A673 (cell line): ENCODE data around the gene ERFL. TPM values are rescaled to one million over a fixed set of nuclear protein-coding genes. Genes with fewer than 3 reads are reported as not detected.

Experiments
- BruUV-seq: library from RNA; stranded (reverse); fragments of 400-500 nt; replicated peaks from 2 replicates; lab custom pipeline; 2021; lab: Mats Ljungman, UMichigan
- CTCF ChIA-PET: fragments of 300-600 bp; sonication (Branson Sonifier 250); formaldehyde crosslinking; loops from one replicate; lab custom pipeline; 2022; ENCODE audit warnings: antibody characterized with exemption; lab: Charles Lee
- POLR2A ChIA-PET: fragments of 300-600 bp; sonication (Branson Sonifier 250); formaldehyde crosslinking; loops from one replicate; lab custom pipeline; 2022; ENCODE audit warnings: antibody characterized with exemption; ENCODE audit not compliant: low non-redundant PET; lab: Charles Lee
- DNase-seq: peaks from one replicate; pipeline ENCODE4 v3.0.0-alpha.2; 2015; ENCODE audit warnings: low spot score
- H3K27ac ChIP-seq: fragments of 200-600 bp; sonication (generic); 2 replicates; pipeline ENCODE4 v1.5.1; 2016; ENCODE audit warnings: mixed run types, low read depth, mild to moderate bottlenecking, mixed read lengths, antibody characterized with exemption, low read length; ENCODE audit not compliant: poor library complexity, severe bottlenecking
- H3K27me3 ChIP-seq: fragments of 200-600 bp; sonication (generic); replicated peaks from 2 replicates; pipeline ENCODE4 v1.6.1; 2017; ENCODE audit warnings: mixed run types, low read depth, mild to moderate bottlenecking, mixed read lengths, antibody characterized with exemption, low read length; ENCODE audit not compliant: insufficient read depth, poor library complexity
- H3K36me3 ChIP-seq: fragments of 200-600 bp; sonication (generic); 2 replicates; pipeline ENCODE4 v1.6.1; 2016; ENCODE audit warnings: mixed run types, mild to moderate bottlenecking, mixed read lengths, antibody characterized with exemption, low read length; ENCODE audit not compliant: insufficient read depth, poor library complexity, severe bottlenecking
- H3K4me1 ChIP-seq: fragments of 200-600 bp; sonication (generic); 2 replicates; pipeline ENCODE4 v1.6.1; 2017; ENCODE audit warnings: mixed run types, mild to moderate bottlenecking, mixed read lengths, antibody characterized with exemption, low read length; ENCODE audit not compliant: insufficient read depth, poor library complexity, severe bottlenecking
- H3K4me3 ChIP-seq: fragments of 200-600 bp; sonication (generic); 2 replicates; pipeline ENCODE4 v1.5.1; 2016; ENCODE audit warnings: low read depth, mixed run types, mild to moderate bottlenecking, mixed read lengths, low read length; ENCODE audit not compliant: poor library complexity, severe bottlenecking
- H3K9me3 ChIP-seq: fragments of 200-600 bp; sonication (generic); 2 replicates; pipeline ENCODE4 v1.6.1; 2016; ENCODE audit warnings: mixed run types, low read depth, mild to moderate bottlenecking, mixed read lengths, antibody characterized with exemption, low read length; ENCODE audit not compliant: poor library complexity, severe bottlenecking
- CTCF ChIP-seq: fragments of 300-800, 200-600 bp; sonication (generic); conservative IDR thresholded peaks from 2 replicates; pipeline ENCODE4 v1.5.1; 2017; ENCODE audit warnings: low read depth, mild to moderate bottlenecking, antibody characterized with exemption, low read length, moderate library complexity, mixed read lengths
- EZH2 ChIP-seq: fragments of 200-600 bp; sonication (generic); IDR thresholded peaks from 2 replicates; pipeline ENCODE4 v1.6.1; 2017; ENCODE audit warnings: borderline replicate concordance, low read depth, mild to moderate bottlenecking, mixed read lengths, antibody characterized with exemption, low read length; ENCODE audit not compliant: poor library complexity, severe bottlenecking
- intact Hi-C: fragments of 100-400 bp; cut with micrococcal nuclease; formaldehyde crosslinking; loops from one replicate; pipeline ENCODE4 v1.10.0; 2022; ENCODE audit not compliant: unreplicated experiment
- total RNA-seq: library from RNA; stranded (reverse); gene quantifications from 2 replicates; pipeline ENCODE4 v1.2.3, GENCODE V29; 2021

Gene ERFL
- total RNA-seq, 1 experiment from 2014 or later, result 0.95 TPM

DNA sequence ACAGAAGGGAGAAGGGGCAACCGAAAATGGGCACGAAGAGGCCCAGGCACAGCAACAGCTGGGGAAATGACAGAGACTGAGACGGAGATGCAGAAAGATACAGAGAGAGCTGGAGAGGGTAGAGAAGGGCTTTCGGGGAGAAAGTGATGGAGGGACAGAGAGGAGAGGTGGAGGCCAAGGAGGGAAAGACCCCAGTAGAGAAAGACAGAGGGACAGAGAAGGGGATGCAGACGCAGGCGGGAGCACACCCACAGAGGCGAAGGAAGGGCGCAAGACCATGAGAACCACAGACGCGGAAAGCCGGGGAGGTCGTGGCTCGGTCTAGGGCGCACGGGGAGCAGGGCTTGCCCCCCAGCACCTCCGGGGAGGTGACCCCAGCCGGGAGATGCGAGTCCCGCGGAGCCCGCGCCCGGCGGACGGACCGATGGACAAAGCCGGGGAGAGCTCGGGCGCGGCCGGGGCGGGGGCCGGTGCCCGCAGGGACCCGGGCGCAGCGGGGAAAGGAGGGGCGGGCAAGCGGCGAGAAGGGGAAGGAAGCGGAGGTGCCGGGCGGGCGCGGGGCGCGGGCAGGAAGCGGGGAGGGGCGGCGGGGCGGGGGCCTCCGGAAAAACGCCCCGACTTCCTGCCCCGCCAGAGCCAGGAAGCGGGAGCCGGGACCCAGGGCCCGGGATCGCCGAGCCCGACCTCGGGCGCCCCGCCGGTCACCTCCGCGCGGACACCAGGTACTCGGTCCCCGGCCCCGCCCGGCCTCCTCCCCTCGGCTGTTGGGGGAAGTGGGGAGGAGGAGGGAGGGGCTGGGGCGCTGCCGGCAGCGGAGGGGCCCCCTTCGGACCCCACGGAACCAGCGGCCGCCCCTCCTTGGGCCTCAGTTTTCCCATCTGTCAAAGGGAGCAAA lies 45.4 kb downstream of the ERFL start, which contains the start of gene ARHGEF1:
ARHGEF1 (plus strand) TSS at position 617 of the 895 bp plus-strand sequence. CDS start 4,899 bp downstream, outside the sequence.
- BruUV-seq, result no TSS peak
- intact Hi-C loops, result loop anchor here (1.0 to 5.0 kb wide), 3 partner anchors 24 to 149 kb away; no protein-coding TSS in a partner anchor
- Histone ChIP-seq H3K27ac (peak within 1 kb of the TSS; percentile 91), H3K9me3 (no peaks in the 10 kb centered on the region), H3K27me3 (no peaks in the 10 kb centered on the region), H3K4me1 (peaks cover 75% of the 10 kb centered on the region), H3K4me3 (peak within 1 kb of the TSS; percentile 84), H3K36me3 (no peaks in the 10 kb centered on the region)
- no peak for TF ChIP-seq EZH2
- no peak for TF ChIP-seq CTCF
- POLR2A ChIA-PET, result no interaction called here
- peak; percentile 56 for DNase-seq
- CTCF ChIA-PET, result no interaction called here

DNA sequence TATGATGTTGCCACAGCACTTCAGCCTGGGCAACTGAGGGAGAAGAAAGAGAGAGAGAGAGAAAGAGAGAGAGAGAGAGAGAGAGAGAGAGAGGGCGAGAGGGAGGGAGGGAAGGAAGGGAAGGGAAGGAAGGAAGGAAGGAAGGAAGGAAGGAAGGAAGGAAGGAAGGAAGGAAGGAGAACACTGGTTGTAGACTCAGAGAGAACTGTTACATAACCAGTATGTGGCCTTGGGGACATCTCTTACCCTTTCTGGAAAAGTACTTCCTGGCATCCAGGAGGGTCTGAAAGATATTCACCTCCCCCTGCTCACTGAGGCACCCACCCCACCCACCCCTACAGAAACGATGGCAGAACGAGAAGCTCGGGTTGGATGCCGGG lies 47.9 kb downstream of the ERFL start:
- DNase-seq, result peak; percentile 88
- no peak overlapping the region for H3K4me3 ChIP-seq
- H3K27ac ChIP-seq, result peak overlapping the region; percentile 91
- ChIA-PET POLR2A (interaction anchor here (0.7 kb wide), 1 partner anchor 28 kb away, joined by 9 read pairs; no protein-coding TSS in a partner anchor), CTCF (interaction anchor here (0.6 kb wide), 1 partner anchor 158 kb away, joined by 5 read pairs; no protein-coding TSS in a partner anchor)
- TF ChIP-seq CTCF, result no peak
- TF ChIP-seq EZH2, result no peak
- H3K9me3 ChIP-seq, result no peaks in the 10 kb centered on the region
- intact Hi-C loops, result loop anchor here (2.0 to 5.0 kb wide), 3 partner anchors 52 to 152 kb away; no protein-coding TSS in a partner anchor
- no peaks in the 10 kb centered on the region for H3K36me3 ChIP-seq
- peaks cover 70% of the 10 kb centered on the region for H3K4me1 ChIP-seq
- H3K27me3 ChIP-seq, result no peaks in the 10 kb centered on the region
- BruUV-seq, result no TSS peak

DNA sequence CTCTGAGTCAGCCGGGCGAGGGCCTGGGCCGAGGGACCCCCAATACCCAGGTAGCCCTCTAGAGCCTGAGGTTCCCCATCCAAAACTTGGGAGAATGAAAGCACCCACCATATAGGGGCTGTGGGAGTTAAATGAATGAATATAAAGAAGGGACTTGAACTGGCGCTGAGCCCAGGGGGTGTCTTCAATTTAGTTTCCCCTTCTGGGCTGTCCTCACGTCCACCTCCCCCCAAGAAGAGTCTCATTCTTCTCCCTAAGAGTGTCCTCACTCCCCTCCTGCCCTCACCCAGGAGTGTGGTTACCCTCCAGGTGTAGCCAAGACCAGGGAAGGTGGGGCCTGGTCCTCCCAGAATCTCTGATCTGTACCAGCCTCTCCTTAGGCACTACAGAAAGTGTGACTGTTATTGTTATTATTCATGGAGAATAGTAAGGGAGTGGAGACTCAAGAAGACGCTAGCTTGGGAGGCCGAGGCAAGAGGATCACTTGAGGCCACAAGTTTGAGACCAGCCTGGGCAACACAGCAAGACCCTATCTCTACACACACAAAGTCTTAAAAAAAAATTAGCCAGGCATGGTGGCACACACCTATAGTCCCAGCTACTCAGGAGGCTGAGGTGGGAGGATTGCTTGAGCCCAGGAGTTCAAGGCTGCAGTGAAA lies 48.5 kb downstream of the ERFL start:
- H3K27me3 ChIP-seq, result no peaks in the 10 kb centered on the region
- H3K4me3 ChIP-seq, result no peak overlapping the region
- peaks cover 65% of the 10 kb centered on the region for H3K4me1 ChIP-seq
- H3K27ac ChIP-seq, result peak overlapping the region; percentile 90
- H3K36me3 ChIP-seq, result no peaks in the 10 kb centered on the region
- intact Hi-C loops, result loop anchor here (2.0 to 5.0 kb wide), 3 partner anchors 53 to 153 kb away; no protein-coding TSS in a partner anchor
- no peaks in the 10 kb centered on the region for H3K9me3 ChIP-seq
- POLR2A ChIA-PET, result no interaction called here
- CTCF ChIA-PET, result no interaction called here
- DNase-seq, result peak; percentile 74
- TF ChIP-seq CTCF (no peak), EZH2 (no peak)
- BruUV-seq, result TSS peak; percentile 24
